Upper lobe of right lung (tissue), 1 donor: ENCODE measurements around the gene AIP. TPM values are rescaled to one million over a fixed set of nuclear protein-coding genes. Genes with fewer than 3 reads are reported as not detected.

ENCODE experiments used
- ATAC-seq: fragments of 200-7000 bp; cut with Tn5 transposase; one replicate; pipeline ENCODE4 v1.9.1; 2020; ENCODE audit warnings: mild to moderate bottlenecking, moderate library complexity
- DNase-seq: peaks from one replicate; pipeline ENCODE4 v3.0.0-alpha.2; 2020
- H3K27ac ChIP-seq: fragments of 200-600 bp; one replicate; pipeline ENCODE4 v1.8.0; 2022
- H3K27me3 ChIP-seq: fragments of 200-600 bp; one replicate; pipeline ENCODE4 v1.8.0; 2022; ENCODE audit warnings: mild to moderate bottlenecking
- H3K36me3 ChIP-seq: fragments of 200-600 bp; one replicate; pipeline ENCODE4 v1.8.0; 2022
- H3K4me1 ChIP-seq: fragments of 200-600 bp; one replicate; pipeline ENCODE4 v1.8.0; 2022
- H3K4me3 ChIP-seq: fragments of 200-600 bp; one replicate; pipeline ENCODE4 v1.8.0; 2022; ENCODE audit warnings: mild to moderate bottlenecking
- H3K9me3 ChIP-seq: fragments of 200-600 bp; one replicate; pipeline ENCODE4 v1.8.0; 2022
- intact Hi-C: fragments of 100-400 bp; cut with DNase I; formaldehyde crosslinking; loops from one replicate; pipeline ENCODE4 v1.11.0; 2022
- total RNA-seq: library from RNA; stranded (reverse); fragmentation: NEBNext Ultra II Directional; extraction: Animal tissue kit (Norgen Biotek cat#: 25700); gene quantifications from one replicate; pipeline ENCODE4 v1.2.1, GENCODE V29; 2021
- TF ChIP-seq, protein P1 (sequence below): fragments of 200-600 bp; IDR thresholded peaks from one replicate; pipeline ENCODE4 v1.8.0; 2022; ENCODE audit warnings: antibody characterized with exemption
- donor health status: DM: no; HTN: yes; CAD: no; lungs with severe emphysema.

Gene AIP
- total RNA-seq, 1 donor from 2014 or later, result 87.0 TPM

DNA sequence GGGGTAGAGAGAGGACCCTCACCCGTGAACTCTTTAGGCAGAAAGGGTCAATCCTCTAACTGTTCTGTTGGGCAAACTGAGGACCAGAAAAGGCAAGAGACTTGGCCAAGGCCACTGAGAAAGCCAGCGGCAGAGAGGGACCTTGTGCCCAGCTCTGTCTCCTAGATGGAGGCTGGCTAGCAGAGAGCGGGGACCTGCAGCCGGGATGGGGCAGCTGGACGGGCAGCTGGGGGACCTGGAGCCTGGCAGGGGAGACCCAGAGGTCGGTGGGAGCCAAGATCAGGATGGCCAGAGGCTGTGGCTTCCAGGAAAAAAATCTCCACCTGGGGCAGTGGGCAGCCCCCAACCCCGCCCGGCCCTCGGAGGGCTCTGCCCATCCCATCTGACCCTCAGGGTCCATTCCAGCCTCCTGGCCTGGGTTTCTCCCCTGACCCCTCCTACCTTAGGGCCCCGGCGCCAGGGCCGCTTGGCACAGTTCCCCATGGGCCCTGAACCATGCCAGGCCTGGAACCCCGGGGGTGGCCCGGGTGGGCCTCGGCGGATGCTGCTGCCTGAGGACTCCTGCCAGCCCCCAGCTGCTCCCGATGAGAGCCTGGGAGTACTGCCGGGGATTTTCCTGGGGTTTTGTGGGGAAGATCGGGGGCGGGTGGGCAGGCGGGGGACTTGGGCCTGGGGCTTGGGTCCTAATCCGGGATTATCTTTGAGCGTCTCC is 40.2 kb downstream of the AIP start, which contains the start of gene CABP2:
TSS of gene CABP2 (minus strand) at position 603 of the 712 bp plus-strand sequence. CDS start at position 483, 120 bp downstream.
- Histone ChIP-seq H3K4me1 (no peaks in the 10 kb centered on the region), H3K36me3 (no peaks in the 10 kb centered on the region), H3K27ac (no peak within 1 kb of the TSS), H3K4me3 (no peak within 1 kb of the TSS), H3K9me3 (no peaks in the 10 kb centered on the region), H3K27me3 (no peaks in the 10 kb centered on the region)
- DNase-seq (no peak), ATAC-seq (no peak)
- TF ChIP-seq, protein P1, sequence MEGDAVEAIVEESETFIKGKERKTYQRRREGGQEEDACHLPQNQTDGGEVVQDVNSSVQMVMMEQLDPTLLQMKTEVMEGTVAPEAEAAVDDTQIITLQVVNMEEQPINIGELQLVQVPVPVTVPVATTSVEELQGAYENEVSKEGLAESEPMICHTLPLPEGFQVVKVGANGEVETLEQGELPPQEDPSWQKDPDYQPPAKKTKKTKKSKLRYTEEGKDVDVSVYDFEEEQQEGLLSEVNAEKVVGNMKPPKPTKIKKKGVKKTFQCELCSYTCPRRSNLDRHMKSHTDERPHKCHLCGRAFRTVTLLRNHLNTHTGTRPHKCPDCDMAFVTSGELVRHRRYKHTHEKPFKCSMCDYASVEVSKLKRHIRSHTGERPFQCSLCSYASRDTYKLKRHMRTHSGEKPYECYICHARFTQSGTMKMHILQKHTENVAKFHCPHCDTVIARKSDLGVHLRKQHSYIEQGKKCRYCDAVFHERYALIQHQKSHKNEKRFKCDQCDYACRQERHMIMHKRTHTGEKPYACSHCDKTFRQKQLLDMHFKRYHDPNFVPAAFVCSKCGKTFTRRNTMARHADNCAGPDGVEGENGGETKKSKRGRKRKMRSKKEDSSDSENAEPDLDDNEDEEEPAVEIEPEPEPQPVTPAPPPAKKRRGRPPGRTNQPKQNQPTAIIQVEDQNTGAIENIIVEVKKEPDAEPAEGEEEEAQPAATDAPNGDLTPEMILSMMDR, result no peak
- intact Hi-C loops, result no loop called here

DNA sequence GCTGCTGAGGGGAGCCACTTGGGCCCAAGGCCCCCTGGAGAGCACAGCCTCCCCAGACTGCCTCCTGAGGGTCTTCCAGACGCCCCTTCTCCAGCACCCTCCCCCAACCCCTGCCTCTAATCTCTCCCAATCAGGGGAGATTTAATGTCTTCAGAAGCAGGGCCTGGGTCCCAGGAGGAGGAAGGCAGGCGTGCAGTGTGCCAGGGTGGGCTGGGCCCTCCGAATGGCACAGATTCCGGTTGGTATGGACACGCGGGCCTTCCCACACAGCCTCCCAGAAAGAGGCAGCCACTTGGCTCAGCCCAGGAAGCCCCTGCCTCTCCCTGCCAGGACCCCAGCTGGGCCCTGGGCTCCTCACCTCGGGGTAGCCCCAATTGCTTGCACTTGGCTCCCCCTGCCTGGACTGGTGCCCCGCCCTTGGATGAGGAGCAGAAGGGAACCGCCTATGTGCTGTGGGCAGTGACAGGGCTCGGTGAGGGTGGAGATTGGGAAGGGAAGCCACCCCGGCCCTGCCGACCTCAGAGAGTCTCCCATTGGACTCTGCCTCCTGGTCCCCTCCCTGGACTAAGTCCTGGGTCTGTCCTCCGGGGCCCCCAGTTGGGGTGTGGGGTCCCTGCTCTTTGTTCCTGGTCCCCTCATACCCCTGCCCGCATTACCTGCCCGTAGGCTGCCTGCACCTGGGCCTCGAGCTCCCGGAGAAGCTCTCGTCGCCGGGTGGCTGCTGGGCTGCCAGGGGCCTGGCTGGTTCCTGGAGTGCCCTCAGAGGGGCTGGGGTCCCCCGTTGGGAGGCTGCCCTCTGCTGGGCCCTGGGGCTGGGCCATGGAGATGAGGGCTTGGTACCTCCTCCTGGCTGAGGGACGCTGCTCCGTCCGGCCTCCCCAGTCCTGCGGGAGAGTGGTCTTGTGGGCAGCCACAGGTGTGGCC is 41.0 kb downstream of the AIP start:
- TF ChIP-seq, protein P1, result no peak
- ATAC-seq, result no peak
- Histone ChIP-seq H3K36me3 (no peaks in the 10 kb centered on the region), H3K4me1 (no peaks in the 10 kb centered on the region), H3K9me3 (no peaks in the 10 kb centered on the region), H3K27me3 (no peaks in the 10 kb centered on the region), H3K27ac (no peak overlapping the region), H3K4me3 (no peak overlapping the region)
- DNase-seq, result no peak
- intact Hi-C loops, result no loop called here

DNA sequence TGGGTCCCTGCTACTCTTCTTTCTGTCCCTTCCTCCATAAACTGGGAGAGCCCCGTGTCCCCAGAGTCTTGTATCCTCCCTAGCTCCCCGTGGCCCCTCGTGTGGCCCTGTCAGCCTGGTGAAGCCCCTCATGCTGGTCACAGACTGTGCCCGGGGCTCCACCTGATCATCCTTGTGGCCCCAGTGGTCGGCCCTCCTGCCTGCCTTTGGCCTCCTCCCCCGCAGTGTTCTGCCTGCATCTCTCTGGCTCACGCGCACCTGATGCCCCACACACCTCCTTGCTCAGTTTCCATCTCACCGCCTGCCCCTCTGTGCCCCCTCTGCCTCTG is 41.6 kb downstream of the AIP start:
- intact Hi-C loops, result no loop called here
- no peak overlapping the region for H3K27ac ChIP-seq
- no peaks in the 10 kb centered on the region for H3K27me3 ChIP-seq
- H3K4me1 ChIP-seq, result no peaks in the 10 kb centered on the region
- TF ChIP-seq, protein P1, result no peak
- H3K36me3 ChIP-seq, result no peaks in the 10 kb centered on the region
- no peaks in the 10 kb centered on the region for H3K9me3 ChIP-seq
- H3K4me3 ChIP-seq, result no peak overlapping the region
- no peak for ATAC-seq
- DNase-seq, result no peak

DNA sequence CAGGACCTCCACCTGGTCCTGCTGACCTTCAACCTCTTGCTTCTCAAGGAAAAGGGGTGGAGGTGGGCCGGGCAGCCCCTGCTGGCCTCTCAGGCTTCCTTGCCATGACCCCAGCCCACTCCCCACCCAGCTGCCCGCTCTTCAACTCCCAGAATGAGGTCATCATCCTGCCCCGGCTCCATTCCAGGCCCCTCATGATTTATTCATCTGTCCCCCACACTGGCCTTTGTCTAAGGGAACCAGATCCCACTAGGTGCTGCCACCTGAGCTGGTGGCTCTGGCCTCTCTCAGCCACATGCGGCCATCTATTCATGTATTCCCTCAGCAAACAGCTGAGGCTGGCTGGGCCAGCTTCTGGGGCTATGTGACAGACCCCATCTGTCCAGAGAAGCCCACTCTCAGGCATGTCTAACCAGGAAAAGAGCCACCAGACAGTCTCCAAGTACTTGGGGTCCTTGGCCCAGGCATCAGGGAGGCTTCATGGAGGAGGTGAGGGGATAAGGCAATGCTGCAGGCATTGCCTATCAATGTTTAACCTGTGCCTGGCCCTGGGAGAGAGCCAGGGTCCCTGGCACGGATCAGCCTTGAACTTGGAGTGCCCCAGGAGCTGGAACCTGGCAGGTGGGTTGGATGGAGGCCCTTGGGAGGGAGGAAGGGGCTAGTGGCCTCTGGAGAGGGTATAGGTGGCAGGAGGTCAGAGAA is 42.6 kb downstream of the AIP start:
- H3K4me3 ChIP-seq, result no peak overlapping the region
- no peaks in the 10 kb centered on the region for H3K36me3 ChIP-seq
- no peak for DNase-seq
- intact Hi-C loops, result no loop called here
- no peak overlapping the region for H3K27ac ChIP-seq
- H3K9me3 ChIP-seq, result no peaks in the 10 kb centered on the region
- TF ChIP-seq, protein P1, result no peak
- ATAC-seq, result no peak
- H3K27me3 ChIP-seq, result no peaks in the 10 kb centered on the region
- H3K4me1 ChIP-seq, result no peaks in the 10 kb centered on the region

DNA sequence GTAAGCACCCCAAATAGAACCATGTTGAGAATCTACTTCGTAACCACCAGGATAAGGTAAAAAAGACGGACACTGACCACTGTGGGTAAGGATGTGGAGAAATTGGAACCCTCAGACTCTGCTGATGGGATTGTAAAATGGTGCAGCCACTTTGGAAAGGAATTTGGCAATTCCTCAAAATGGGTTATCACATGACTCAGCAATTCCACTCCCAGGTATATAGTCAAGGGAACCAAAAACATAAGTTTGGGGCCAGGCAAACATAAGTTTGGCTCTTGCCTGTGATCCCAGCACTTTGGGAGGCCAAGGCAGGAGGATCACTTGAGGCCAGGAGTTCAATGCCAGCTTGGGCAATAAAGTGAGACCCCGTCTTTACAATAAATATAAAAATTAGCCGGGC is 45.5 kb downstream of the AIP start:
- Histone ChIP-seq H3K27ac (no peak overlapping the region), H3K4me1 (no peaks in the 10 kb centered on the region), H3K27me3 (no peaks in the 10 kb centered on the region), H3K36me3 (no peaks in the 10 kb centered on the region), H3K9me3 (no peaks in the 10 kb centered on the region), H3K4me3 (no peak overlapping the region)
- intact Hi-C loops, result no loop called here
- DNase-seq, result no peak
- no peak for ATAC-seq
- TF ChIP-seq, protein P1, result no peak
